ENCODE results near the gene TJP2. TPM values are rescaled to one million over a fixed set of nuclear protein-coding genes. Genes with fewer than 3 reads are reported as not detected.

TJP2 gene
- total RNA-seq, 1 experiment from 2014 or later, result 107 TPM

DNA sequence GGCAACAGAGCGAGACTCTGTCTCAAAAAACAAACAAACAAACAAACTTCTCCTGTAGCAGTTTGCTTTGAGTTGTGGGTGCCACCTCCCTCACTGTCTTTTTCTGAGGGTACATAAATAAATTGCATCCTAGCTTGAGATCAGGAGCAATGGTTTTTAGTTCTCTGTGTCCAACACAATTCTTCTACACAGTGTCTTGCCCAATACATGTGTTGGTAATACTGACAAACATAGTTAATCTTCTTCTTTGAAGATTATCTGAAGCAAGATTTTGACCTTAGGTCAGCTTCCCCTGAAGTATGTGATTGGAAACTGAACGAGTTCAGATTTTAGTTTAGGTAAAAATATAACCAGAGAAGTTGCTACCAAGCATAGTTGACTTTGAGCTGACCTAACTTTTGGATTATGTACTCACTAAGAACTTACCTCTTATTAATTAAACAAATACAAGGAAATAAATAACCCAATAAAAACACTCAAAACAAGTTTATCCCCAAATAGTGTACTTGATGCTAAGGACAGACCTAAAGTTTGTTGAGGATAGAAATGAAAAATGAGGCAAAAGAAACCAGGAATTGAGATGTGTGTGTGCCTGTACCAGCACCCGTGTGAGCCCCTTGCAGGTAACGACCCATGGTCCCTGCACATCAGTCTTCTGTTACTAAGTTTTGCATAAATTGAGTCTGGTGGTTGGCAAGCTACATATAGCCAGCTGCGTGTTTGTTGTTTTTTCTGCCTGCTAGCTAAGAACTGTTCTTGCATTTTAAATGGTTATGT is 16.2 kb downstream of the TJP2 start:
- DNase-seq (ENCODE audit: low read depth), result no peak

DNA sequence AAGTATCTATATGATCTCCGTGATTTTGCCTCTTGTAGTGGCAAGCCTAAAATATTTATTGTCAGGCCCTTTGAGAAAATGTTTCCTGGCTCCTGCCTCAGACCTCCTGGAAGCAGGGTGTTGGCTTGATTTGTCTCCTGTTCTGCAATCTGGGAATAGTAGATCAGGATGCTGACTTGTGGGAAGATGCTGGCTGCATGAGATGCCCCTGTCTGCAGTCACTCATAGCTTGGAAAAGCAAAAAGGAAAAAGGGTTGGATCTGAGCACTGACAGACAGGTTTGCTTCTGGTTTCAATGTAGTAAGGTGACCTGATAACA is 16.7 kb downstream of the TJP2 start:
- DNase-seq (ENCODE audit: low read depth), result no peak

GRCh38 chr9:69191231-69191630 is 17.2 kb downstream of the TJP2 start:
- DNase-seq (ENCODE audit: low read depth), result no peak

GRCh38 chr9:69192214-69192613 is 18.1 kb downstream of the TJP2 start:
- no peak for DNase-seq (ENCODE audit: low read depth)

GRCh38 chr9:69193685-69194032 is 19.6 kb downstream of the TJP2 start:
- DNase-seq (ENCODE audit: low read depth), result no peak

DNA sequence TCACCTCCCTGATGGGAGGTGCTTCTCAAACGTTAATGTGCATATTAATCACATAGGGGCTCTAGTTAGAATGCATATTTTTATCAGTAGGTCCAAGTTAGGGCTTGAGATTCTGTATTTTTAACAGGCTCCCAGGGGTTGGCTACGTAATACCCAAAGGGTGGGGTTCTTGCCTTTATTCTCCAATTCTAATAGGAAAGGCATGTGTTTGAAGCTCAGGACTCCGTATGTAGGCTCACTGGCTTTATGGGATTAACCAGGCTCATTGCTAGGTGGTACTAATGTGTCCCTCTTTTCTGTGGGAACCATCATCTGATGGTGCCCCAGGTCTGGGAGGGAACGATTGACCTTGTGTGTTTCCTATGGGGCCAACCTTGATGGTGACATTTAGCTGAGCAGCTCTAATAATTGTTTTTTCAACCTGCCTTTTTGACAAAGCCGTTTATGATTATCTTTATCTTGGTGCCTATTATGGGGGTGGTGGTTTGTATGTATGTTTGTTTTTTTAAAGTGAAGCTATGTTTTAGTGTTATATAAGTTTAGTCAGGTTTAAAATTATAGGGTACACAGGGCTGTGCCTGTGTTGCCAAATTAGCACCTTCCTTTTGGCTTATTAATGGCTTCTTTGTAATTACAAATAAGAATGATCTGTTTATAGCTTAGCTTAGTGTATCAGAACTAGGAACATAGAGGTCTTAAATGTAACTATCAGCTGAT is 20.8 kb downstream of the TJP2 start:
- no peak for DNase-seq (ENCODE audit: low read depth)

GRCh38 chr9:69195668-69196067 is 21.6 kb downstream of the TJP2 start:
- DNase-seq (ENCODE audit: low read depth), result no peak

DNA sequence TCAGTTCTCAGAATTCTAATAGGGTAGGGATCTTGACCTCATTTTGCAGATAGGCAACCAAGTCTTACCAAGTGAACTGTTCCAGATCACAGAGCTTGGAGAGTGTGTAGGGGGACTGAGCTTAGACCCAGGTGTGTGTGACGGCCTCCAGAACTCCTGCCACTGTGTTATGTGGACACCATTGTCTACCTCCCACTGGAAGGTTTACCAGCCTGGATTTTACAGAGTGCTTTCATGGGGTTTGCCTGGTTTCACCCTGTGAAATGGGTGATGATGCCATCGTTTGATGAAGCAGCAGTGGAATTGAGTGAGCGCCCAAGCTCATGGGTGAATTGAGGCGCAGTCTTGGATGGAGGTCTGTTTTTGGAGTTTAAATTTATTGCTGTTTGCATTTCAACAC is 23.6 kb downstream of the TJP2 start:
- DNase-seq (ENCODE audit: low read depth), result no peak

DNA sequence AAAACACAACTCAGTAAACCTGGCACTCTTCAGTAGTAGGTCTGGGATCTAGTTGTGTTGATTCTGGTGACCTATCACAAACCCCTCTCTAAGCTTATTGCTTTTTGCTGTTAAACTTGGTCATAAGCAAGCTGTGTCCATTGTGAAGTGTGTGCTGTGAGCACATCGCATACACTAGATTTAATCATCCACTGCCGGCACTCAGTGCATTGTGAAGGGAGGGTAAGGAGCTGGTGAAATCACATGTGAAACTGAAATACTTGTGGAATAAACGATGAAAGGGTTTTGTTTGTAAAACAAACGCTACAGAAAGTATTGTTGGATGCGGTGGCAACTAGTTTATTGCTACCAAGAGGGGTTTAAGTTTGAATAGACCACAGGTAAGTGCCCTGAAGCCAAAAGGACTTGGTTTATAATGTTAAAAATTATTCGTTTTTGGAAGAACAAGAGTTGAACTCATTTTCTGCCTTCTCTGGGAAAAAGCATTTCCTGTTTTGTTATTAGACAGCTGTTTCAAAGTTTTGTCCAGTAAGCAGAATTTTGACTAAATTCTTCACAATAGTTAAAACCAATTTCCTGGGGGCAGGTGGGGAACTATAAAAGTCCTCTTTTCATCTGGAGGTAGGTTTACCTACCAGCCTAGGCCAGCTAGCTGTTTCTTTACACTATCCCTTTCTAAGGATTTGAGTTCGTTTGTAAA is 24.6 kb downstream of the TJP2 start:
- DNase-seq (ENCODE audit: low read depth), result no peak

DNA sequence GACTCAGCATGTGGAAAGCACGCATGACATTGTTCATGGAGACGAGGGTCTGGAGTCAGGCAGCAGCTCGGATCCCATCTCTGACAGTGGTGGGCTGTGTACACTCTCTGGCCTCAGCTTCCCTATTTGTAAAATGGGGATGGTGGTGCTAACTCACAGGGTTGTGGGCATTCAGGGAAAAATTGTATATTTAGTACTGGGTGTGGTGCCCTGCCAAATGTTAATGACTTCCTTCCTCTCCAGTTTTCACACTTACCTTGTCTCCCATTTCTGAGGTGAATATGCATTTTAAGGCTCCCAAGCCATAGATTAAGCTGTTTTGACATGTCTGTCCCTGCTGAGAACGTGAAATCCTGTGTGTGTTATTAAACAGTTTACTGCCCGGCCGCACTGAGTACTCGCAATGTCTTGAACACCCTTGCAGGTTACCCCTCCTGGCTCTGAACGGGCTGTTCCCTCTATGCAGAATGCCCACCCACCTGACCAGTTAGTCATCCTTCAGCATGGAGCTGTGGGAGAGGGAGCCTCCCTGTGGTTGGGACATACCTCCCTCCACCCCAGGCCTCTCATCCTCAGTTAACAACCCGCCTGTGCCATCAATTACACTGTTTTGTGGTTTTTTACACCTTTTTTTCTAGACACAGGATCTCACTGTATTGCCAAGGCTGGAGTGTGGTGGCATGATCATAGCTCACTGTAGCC is 25.8 kb downstream of the TJP2 start:
- DNase-seq (ENCODE audit: low read depth), result peak; percentile 77

DNA sequence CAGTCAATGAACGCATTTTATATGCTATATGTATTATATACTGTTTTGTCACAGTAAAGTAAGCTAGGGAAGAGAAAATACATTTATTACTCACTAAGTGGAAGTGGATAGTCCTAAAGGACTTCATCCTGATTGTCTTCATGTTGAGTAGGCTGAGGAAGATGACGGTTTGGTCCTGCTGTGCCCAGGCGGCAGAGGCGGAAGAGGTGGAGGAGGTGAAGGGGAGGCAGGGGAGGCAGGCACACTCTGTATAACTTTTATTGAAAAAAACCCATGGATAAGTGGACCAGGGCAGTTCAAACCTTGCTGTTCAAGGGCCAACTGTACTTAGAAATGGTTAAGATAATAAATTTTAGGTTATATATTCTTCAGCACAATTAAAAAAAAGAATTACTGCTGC is 28.5 kb downstream of the TJP2 start:
- DNase-seq (ENCODE audit: low read depth), result no peak

DNA sequence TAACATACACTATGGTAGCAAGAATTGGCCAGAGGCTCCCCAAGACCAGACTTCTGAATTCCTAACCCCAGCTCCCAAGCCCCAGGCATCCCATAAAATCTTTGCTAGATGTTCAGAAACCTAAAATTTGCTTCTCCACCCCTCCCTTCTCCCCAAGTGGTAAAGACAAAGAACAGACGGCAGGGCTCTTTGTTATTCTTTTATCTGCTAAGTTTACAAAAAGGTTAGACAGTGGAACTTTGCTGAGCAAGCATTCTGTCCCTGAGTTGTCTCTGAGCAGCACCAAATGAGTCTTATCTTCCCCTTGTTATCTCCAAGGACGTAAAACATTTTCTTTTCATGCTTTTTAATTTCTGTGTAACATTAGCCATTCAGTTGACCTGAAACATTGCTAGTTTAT is 30.2 kb downstream of the TJP2 start:
- DNase-seq (ENCODE audit: low read depth), result no peak

GRCh38 chr9:69204849-69205248 is 30.8 kb downstream of the TJP2 start:
- peak; percentile 52 for DNase-seq (ENCODE audit: low read depth)

DNA sequence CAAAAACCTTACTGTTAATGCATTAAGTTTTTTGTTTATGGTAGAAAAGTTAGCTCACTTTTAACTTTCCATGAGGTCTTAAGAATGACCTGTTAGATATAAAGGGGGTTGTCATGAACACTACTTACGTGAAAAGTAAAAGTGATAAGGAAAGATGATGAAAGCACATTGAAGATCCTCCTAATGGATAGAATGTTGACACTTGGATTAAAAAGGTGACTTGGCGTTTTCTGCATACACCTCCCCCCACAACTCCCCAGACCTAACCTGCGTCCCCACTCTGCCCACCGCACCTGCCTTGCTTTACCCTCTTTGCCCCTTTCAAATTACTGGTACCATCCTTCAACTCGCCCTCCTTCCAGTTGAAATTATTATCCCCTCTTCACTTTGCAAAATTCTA is 32.0 kb downstream of the TJP2 start:
- no peak for DNase-seq (ENCODE audit: low read depth)

DNA sequence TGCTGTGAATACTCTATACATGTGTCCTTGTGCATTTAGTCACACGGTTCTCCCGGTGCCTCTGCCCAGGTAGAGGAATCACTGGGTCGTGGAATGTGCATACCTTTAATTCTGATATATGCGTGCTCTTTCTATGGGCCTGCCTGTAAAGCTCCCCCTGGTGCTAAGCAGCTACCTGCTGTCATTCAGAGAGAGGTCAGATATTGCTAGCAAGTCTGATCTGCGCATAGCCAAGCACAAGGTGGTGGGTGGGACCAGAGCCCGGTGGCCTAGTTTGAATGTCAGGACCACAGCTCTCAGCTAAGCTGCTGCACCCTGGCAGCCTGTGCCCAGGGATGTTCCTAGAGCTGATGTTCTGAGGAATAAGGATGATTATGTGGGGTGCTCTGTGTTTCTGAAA is 33.4 kb downstream of the TJP2 start:
- no peak for DNase-seq (ENCODE audit: low read depth)

GRCh38 chr9:69211424-69212036 is 37.5 kb downstream of the TJP2 start:
- no peak for DNase-seq (ENCODE audit: low read depth)

DNA sequence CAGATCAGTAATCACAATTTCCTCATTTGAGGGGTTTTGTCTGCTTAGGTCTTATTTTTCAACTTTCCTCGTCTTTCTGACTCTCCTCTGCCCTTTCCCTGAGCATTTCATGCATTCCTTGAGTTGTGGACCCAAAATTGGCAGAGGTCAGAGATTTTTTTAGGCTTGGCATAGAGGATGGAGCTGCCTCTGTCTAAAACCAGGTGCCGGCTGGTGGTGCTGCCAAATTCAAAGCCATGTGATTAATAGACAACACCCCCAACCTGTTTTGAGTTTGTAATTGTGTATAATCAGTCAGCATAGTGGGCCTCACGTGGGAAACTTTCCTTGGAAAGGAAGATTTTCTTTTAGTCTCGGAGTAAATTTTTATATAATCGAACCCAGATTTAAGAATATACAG is 39.6 kb downstream of the TJP2 start:
- DNase-seq (ENCODE audit: low read depth), result no peak

- DNase-seq (ENCODE audit: low read depth), result no peak
These were observed 40.9 kb downstream of the TJP2 start for GRCh38 chr9:69214939-69215338.

GRCh38 chr9:69215774-69216485 is 41.9 kb downstream of the TJP2 start:
- DNase-seq (ENCODE audit: low read depth), result no peak

DNA sequence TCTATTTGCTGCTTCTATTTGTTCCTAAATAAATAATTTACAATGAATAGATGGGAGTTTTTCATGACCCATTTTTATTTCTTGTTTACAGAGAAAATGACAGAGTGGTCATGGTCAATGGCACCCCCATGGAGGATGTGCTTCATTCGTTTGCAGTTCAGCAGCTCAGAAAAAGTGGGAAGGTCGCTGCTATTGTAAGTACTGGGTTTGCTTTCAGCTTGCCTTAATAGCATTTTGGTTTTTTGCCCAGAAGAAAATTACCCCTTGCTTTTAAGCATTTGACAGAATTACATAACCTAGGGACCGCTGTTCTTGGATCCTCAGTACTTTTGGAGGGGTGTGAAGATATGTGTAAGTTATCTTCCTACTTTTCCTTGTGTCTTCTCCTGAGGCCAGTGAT is 44.1 kb downstream of the TJP2 start:
- no peak for DNase-seq (ENCODE audit: low read depth)

DNA sequence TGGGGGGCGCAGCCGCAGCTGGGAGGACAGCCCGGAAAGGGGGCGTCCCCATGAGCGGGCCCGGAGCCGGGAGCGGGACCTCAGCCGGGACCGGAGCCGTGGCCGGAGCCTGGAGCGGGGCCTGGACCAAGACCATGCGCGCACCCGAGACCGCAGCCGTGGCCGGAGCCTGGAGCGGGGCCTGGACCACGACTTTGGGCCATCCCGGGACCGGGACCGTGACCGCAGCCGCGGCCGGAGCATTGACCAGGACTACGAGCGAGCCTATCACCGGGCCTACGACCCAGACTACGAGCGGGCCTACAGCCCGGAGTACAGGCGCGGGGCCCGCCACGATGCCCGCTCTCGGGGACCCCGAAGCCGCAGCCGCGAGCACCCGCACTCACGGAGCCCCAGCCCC is 47.0 kb downstream of the TJP2 start:
- no peak for DNase-seq (ENCODE audit: low read depth)

Data from HT1080 (cell line).